GM13977 (cell line): Measurements from ENCODE around the gene TMEM266.

Experiments used
- DNase-seq: peaks from one replicate; pipeline ENCODE4 v3.0.0; 2012; ENCODE audit warnings: low spot score
- in situ Hi-C: fragments of 300-500 bp; cut with MboI; formaldehyde crosslinking; loops from one replicate; pipeline ENCODE4 v1.12.0; 2022; ENCODE audit warnings: low sequenced_read_pairs, low pct_unique_long_range_greater_than_20kb, mixed read lengths, inconsistent platforms; ENCODE audit not compliant: unreplicated experiment
- TF ChIP-seq, protein P1 (sequence below): IDR thresholded peaks from 2 replicates; pipeline ENCODE4 v1.5.1; 2012; ENCODE audit warnings: mild to moderate bottlenecking, control low read depth; ENCODE audit not compliant: insufficient read depth; ENCODE audit errors: extremely low read depth, missing control alignments

TMEM266 gene

DNA sequence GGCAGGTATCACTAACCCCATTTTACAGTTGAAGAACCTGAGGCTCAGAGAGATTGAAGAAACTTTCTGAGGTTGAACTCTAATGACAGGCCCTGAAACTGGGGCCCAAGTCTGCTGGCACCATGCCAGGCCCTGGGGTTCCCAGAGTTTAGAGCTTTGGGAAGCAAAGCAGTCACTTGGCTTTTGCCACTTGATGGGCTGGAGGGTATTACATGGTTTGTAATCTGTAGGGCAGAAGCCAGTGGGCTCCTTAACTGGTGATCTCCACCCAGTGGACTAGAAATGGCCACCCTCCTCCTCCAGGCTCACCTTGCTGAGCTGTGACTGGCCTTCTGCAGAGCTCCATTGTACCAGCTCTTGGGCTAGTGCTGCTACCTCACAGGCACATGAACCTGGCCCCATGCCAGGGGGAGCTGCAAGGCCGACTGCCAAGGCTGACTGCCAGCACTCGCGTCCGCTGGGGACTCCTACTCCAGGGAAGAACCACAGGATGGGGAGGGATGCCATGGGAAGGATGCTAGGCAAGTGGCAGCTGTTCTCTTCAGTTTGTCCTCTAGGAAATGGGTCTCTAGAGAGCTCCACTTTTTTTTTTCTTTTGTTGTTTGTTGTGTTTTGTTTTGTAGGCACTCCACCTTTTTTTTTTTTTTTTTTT lies 146.7 kb downstream of the TMEM266 start:
- in situ Hi-C loops: no loop called here
- TF ChIP-seq, protein P1, sequence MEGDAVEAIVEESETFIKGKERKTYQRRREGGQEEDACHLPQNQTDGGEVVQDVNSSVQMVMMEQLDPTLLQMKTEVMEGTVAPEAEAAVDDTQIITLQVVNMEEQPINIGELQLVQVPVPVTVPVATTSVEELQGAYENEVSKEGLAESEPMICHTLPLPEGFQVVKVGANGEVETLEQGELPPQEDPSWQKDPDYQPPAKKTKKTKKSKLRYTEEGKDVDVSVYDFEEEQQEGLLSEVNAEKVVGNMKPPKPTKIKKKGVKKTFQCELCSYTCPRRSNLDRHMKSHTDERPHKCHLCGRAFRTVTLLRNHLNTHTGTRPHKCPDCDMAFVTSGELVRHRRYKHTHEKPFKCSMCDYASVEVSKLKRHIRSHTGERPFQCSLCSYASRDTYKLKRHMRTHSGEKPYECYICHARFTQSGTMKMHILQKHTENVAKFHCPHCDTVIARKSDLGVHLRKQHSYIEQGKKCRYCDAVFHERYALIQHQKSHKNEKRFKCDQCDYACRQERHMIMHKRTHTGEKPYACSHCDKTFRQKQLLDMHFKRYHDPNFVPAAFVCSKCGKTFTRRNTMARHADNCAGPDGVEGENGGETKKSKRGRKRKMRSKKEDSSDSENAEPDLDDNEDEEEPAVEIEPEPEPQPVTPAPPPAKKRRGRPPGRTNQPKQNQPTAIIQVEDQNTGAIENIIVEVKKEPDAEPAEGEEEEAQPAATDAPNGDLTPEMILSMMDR: no peak
- no peak for DNase-seq

DNA sequence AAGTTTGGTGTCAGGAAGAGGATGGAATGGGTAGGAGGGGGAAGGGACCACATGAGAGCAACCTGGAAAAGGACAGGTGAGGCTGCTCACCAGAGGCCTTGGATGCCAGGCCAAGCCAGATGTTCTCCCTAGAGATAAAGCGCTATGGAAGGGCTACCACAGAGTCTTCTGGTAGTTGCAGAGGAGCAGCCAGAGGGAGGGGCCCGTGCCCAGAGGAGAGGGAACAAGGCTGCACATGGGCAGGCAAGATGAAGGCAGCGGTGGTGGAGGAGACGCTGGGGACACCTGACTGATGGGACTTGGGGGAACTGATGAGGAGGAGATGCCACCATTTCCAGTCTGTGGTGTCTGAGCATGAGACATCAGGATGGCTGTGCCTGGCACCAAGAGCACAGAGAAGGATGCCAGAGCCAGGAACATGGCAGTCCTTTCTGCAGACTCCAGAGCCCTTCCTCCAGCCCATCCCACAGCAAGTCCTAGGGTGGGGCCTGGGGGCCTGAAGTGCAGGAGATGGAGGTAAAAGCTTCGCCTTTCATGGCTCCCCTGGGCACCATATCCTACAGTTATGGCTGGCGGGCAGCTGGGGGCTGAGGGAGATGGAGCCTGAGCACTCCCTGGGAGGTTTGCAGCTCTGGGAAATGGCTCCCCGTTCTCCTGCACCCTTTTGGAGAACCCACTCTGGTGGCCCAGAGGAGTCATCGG lies 148.4 kb downstream of the TMEM266 start:
- in situ Hi-C loops: no loop called here
- no peak for DNase-seq
- TF ChIP-seq, protein P1: no peak

DNA sequence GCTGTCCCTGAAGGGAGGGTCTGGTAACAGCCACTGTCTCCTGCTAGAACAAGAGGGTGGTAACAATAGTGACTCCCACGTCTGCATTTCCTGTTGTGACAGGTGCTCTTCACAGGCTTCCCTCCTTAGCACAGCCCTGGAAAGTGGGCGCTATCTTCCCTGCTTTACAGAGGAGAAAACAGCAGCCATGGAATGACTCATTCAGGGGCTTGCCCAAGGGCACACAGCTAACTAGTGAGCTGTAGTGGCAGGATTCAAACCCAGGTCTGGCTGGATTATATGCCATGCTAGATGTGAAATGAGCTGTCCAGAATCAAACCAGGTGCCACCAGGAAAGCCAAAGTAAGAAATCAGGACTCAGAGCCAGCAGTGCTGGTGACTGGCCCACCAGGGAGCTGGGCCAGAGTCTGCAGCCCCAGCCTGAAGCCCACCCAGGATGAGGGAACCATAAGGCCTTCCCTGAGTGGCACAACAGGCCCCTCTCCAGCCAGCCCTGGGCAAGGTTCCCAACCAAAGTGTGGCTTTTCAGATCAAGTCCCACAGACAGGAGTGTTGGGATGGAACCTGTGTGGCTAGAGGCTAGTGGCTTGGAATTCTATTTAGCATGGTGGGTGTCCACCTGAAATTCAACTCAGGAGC lies 149.1 kb downstream of the TMEM266 start:
- DNase-seq: no peak
- TF ChIP-seq, protein P1: no peak
- in situ Hi-C loops: no loop called here

DNA sequence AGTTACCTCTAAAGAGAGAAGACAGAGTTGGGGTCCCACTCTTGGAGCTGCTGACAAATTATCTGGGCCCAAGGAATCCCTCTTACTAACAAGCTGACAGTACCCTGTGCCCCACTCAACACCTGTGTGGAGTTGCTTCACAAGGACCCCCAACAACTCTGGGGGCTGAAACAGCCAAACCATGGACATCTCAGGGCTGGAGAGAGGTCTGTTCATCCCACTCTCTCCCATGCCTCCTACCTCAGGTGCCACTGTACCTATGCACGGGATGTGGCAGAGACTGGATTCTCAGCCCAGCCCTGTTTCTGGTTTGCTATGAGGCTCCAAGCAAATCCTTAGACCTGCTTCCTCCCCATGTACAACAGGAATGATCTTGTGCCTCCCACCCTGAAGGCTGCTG lies 149.7 kb downstream of the TMEM266 start:
- DNase-seq: no peak
- TF ChIP-seq, protein P1: no peak
- in situ Hi-C loops: no loop called here

DNA sequence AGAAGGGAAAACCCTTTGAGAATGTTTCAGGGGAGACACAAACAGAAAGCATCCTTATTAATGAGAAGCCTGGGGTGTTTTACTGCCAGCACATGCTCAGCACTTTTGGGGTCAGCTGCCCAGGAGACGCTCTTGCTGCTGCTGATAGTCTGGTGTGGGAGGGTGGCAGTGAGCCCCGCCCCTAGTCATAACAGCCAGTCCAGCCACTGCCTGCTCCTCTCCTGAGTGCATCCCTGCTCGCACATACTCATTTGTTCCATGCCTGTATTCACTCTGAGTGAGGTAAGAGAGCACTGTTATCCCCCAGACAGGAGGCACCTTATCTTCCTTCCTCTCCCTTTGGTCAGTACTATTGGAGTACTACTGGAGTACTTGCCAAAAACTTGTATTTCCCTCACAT lies 150.2 kb downstream of the TMEM266 start:
- in situ Hi-C loops: no loop called here
- TF ChIP-seq, protein P1: no peak
- DNase-seq: no peak

DNA sequence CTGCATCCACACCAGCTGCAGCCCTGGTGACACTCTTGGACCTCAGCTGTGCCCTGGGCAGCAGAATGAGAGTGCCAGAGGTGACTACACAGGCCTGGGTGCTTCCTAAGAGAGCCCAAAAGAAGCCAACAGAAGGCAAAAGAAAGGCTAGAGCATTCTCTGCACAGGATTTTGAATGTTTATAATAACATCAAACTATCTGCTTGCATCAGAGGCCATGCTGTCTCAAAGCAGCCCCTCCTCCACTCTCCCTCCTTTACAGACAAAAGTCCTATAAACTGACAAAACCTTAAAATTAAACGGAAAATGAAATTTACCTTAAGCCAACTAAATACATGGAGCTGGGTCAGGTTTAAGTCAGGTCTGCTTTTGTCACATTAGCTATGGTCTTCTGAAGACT lies 155.8 kb downstream of the TMEM266 start:
- TF ChIP-seq, protein P1: no peak
- no peak for DNase-seq
- in situ Hi-C loops: no loop called here
